ENCODE results near the gene FGFRL1.

GRCh38 chr4:962231-963208, 48.9 kb upstream of the FGFRL1 start:
- TF ChIP-seq POLR2AphosphoS5 (IDR thresholded peaks at IDR 0.05; ENCODE audit: low read depth) = no peak
- TF ChIP-seq CTCF (IDR thresholded peaks at IDR 0.05; ENCODE audit: insufficient read depth, low read length) = no peak
- TF ChIP-seq SPI1 (IDR thresholded peaks at IDR 0.05; ENCODE audit: borderline replicate concordance, low read depth) = no peak
